Measurements from ENCODE around the gene RPRD2.

DNA sequence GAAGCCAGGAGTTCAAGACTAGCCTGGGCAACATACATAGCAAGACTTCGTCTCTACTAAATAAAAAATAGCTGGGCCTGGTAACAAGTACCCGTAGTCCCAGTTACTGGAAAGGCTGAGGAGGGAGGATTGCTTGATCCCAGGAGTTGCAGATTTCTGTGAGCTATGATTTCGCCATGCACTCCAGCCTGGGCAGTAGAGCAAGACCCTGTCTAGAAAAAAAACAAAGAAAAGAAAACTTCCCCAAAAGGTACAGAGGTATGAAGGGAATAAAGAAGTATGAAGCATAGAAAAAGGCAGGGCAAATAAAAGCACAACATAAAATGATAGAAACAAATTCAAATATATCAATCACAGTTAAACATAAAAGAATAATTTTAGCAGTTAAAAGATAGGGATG, 28.7 kb downstream of the RPRD2 start:
- TF ChIP-seq POLR2A (IDR thresholded peaks at IDR 0.05): no peak
- TF ChIP-seq, protein P1, sequence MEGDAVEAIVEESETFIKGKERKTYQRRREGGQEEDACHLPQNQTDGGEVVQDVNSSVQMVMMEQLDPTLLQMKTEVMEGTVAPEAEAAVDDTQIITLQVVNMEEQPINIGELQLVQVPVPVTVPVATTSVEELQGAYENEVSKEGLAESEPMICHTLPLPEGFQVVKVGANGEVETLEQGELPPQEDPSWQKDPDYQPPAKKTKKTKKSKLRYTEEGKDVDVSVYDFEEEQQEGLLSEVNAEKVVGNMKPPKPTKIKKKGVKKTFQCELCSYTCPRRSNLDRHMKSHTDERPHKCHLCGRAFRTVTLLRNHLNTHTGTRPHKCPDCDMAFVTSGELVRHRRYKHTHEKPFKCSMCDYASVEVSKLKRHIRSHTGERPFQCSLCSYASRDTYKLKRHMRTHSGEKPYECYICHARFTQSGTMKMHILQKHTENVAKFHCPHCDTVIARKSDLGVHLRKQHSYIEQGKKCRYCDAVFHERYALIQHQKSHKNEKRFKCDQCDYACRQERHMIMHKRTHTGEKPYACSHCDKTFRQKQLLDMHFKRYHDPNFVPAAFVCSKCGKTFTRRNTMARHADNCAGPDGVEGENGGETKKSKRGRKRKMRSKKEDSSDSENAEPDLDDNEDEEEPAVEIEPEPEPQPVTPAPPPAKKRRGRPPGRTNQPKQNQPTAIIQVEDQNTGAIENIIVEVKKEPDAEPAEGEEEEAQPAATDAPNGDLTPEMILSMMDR (IDR thresholded peaks at IDR 0.05): no peak
